Measurements from ENCODE around the gene CNTN4. TPM values are rescaled to one million over a fixed set of nuclear protein-coding genes. Genes with fewer than 3 reads are reported as not detected.
A peak's percentile ranks its signal among the peaks of the same experiment; 100 is the strongest.

Gene CNTN4
- total and polyA plus RNA-seq, 4 donors: 15.8 to 228 (median 41.2) TPM

DNA sequence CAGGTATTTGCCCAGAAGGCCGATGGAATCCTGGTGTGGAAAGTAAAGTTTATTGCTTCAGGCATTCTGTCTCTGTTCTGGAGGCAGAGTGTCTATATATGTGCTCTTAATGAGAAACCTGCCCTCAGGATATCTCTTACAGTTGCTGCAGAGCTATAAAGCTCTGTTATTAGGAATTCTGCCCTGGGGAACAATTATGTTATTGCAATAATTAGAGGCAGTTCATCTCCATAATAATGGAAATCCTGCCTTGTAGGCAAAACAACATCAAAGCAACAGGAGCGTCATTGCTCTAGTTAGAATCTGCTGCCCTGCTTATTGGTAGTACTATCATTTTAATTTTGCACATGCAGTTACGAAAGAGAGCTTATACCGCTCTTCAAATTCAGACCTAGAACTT lies 835.9 kb downstream of the CNTN4 start:
- Histone ChIP-seq H3K36me3 (ENCODE audit: control insufficient read depth in 1 of 2, insufficient read depth in 2 of 2, low read length in 1 of 2) (peaks cover 0 to 3% of the 10 kb centered on the region in 2 donors), H3K9me3 (ENCODE audit: control insufficient read depth, low read length) (no peaks in the 10 kb centered on the region), H3K27ac (ENCODE audit: low read depth in 1 of 2, low read length in 2 of 2) (no peak overlapping the region), H3K4me1 (ENCODE audit: control insufficient read depth in 1 of 2, insufficient read depth in 2 of 2, low read length in 2 of 2) (no peaks in the 10 kb centered on the region), H3K27me3 (ENCODE audit: control insufficient read depth in 1 of 2, insufficient read depth in 2 of 2, low read length in 1 of 2) (no peaks in the 10 kb centered on the region), H3K4me3 (ENCODE audit: low read length in 2 of 2) (no peak overlapping the region)
- DNase-seq: no peak
- intact Hi-C loops (cut with DNase I): loop anchor here in 1 of 2 donors (5.0 kb wide), 1 partner anchor 532 kb away; no protein-coding TSS in a partner anchor
- no peak for ATAC-seq (ENCODE audit: low FRiP score)
- WGBS, 2 donors: 86 to 96% methylated on average over 4 of the region's 4 CpGs

DNA sequence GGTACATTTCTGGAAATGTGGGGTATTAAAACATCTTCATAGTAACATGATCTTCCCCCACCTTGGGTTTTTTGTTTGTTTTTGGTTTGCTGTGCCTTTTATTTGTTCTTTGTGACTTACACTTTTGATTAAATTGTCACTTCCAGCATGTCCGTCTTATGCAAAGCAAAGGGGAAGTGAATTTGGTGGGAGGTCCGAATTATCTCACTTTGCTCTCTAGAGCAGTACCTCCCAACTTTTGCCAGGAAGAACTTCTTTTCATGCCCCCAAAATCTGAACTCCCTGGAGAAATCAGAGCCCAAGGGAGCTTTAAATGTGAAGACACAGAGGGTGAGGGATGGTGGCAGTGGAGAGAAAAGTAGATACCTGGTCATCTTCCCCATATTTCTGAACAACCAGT lies 838.4 kb downstream of the CNTN4 start:
- 85 to 90% methylated on average over 2 of the region's 2 CpGs for WGBS, 2 donors
- ATAC-seq (ENCODE audit: low FRiP score) (no peak), DNase-seq (no peak)
- Histone ChIP-seq H3K9me3 (ENCODE audit: control insufficient read depth, low read length) (no peaks in the 10 kb centered on the region), H3K4me3 (ENCODE audit: low read length in 2 of 2) (no peak overlapping the region), H3K27me3 (ENCODE audit: control insufficient read depth in 1 of 2, insufficient read depth in 2 of 2, low read length in 1 of 2) (no peaks in the 10 kb centered on the region), H3K36me3 (ENCODE audit: control insufficient read depth in 1 of 2, insufficient read depth in 2 of 2, low read length in 1 of 2) (no peaks in the 10 kb centered on the region), H3K27ac (ENCODE audit: low read depth in 1 of 2, low read length in 2 of 2) (no peak overlapping the region), H3K4me1 (ENCODE audit: control insufficient read depth in 1 of 2, insufficient read depth in 2 of 2, low read length in 2 of 2) (no peaks in the 10 kb centered on the region)
- intact Hi-C loops (cut with DNase I): no loop called here

DNA sequence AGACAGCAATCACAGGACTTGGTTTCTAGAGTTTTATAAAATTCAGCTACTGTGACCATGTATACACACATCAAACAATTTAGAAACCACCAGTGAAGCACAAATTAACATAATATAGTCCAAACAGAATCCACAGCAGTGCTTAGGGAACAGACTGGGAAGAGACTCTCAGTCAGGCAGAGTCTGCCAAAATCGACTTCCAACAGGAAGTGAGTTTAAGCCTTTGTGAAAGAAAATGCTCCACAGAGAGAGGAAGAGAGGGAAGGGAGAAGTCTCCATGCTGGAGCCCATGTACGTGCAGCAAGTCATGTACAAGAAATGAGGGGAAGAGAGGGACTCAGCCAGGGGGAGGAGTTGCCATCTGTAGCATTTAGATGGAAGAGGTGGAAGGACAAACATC lies 838.9 kb downstream of the CNTN4 start:
- ATAC-seq (ENCODE audit: low FRiP score) (peak; percentile 36), DNase-seq (no peak)
- Histone ChIP-seq H3K4me3 (ENCODE audit: low read length in 2 of 2) (no peak overlapping the region), H3K27me3 (ENCODE audit: control insufficient read depth in 1 of 2, insufficient read depth in 2 of 2, low read length in 1 of 2) (no peaks in the 10 kb centered on the region), H3K9me3 (ENCODE audit: control insufficient read depth, low read length) (no peaks in the 10 kb centered on the region), H3K36me3 (ENCODE audit: control insufficient read depth in 1 of 2, insufficient read depth in 2 of 2, low read length in 1 of 2) (no peaks in the 10 kb centered on the region), H3K27ac (ENCODE audit: low read depth in 1 of 2, low read length in 2 of 2) (no peak overlapping the region), H3K4me1 (ENCODE audit: control insufficient read depth in 1 of 2, insufficient read depth in 2 of 2, low read length in 2 of 2) (no peaks in the 10 kb centered on the region)
- intact Hi-C loops (cut with DNase I): no loop called here
- 24% methylated on average over 2 of the region's 2 CpGs for WGBS, 2 donors

DNA sequence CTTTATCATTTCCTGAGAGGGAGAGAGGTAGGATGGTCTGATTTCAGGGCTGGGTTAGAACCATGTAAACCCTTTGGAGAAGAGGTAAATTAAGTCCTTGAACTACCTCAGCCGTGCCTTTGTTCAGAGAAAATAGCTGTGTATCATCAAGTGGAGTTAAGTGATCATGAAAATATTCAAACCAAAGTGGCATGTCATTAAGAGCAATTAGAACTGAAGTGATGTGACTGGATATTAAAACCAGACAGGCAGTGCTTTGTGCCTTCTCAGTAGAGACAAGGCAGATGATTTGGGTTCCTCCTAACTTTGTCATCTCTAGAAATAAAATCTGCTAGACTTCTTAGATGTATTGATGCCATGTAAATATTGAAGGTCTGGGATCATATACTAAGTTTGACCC lies 840.0 kb downstream of the CNTN4 start:
- DNase-seq: no peak
- intact Hi-C loops (cut with DNase I): no loop called here

DNA sequence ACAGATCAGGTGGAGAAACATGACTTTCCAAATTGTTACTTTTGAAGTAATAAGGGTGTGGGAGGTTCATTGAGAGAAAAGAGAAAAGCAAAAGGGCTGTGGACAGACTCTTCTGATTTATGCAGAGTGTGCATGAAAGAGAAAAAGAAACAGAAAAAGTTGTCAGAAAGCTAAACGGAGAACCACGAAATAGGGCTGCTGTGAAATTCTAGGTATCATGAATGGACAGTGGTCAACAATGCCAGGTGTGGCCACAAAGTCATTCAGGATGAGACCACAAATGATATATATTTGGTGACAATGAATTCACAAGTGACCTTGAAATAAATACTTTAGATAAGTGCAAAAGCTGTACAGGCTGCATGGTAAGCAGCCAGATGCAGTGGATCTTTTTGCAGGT lies 841.4 kb downstream of the CNTN4 start:
- intact Hi-C loops (cut with DNase I): no loop called here
- 95 to 96% methylated on average over 2 of the region's 2 CpGs for WGBS, 2 donors

More for the DNA sequence above, 840.0 kb downstream of the CNTN4 start:
- no peak for ATAC-seq (ENCODE audit: low FRiP score)
- H3K4me1 ChIP-seq (ENCODE audit: control insufficient read depth in 1 of 2, insufficient read depth in 2 of 2, low read length in 2 of 2): no peaks in the 10 kb centered on the region
- no peaks in the 10 kb centered on the region for H3K9me3 ChIP-seq (ENCODE audit: control insufficient read depth, low read length)
- H3K4me3 ChIP-seq (ENCODE audit: low read length in 2 of 2): no peak overlapping the region
- 86 to 93% methylated on average over 1 of the region's 1 CpG for WGBS, 2 donors
- no peaks in the 10 kb centered on the region for H3K36me3 ChIP-seq (ENCODE audit: control insufficient read depth in 1 of 2, insufficient read depth in 2 of 2, low read length in 1 of 2)
- H3K27ac ChIP-seq (ENCODE audit: low read depth in 1 of 2, low read length in 2 of 2): no peak overlapping the region
- H3K27me3 ChIP-seq (ENCODE audit: control insufficient read depth in 1 of 2, insufficient read depth in 2 of 2, low read length in 1 of 2): no peaks in the 10 kb centered on the region

DNA sequence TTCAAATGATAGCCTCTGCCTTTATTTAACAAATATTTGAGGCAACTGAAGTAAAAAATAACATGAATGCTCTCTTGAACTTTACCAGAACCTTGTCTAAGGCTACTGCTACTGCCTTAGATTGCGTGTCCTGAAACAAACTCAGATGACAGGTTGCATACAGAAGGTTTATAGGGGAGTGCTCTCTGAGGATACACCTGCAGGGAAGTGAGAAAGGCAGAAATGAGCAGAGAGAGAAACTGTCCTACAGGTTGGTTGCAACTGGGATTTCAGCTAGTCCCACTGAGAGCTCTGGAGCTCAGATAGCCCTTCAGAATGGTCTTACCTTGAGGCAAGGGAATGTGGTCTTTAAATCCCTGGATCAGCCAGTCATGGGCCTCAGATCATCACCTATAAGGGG lies 846.0 kb downstream of the CNTN4 start:
- H3K9me3 ChIP-seq (ENCODE audit: control insufficient read depth, low read length): no peaks in the 10 kb centered on the region
- ATAC-seq (ENCODE audit: low FRiP score) (no peak), DNase-seq (no peak)
- H3K4me3 ChIP-seq (ENCODE audit: low read length in 2 of 2): no peak overlapping the region
- intact Hi-C loops (cut with DNase I): no loop called here
- no peak overlapping the region for H3K27ac ChIP-seq (ENCODE audit: low read depth in 1 of 2, low read length in 2 of 2)
- peaks cover 2 to 3% of the 10 kb centered on the region in 2 donors for H3K4me1 ChIP-seq (ENCODE audit: control insufficient read depth in 1 of 2, insufficient read depth in 2 of 2, low read length in 2 of 2)
- 90 to 97% methylated on average over 1 of the region's 1 CpG for WGBS, 2 donors
- H3K27me3 ChIP-seq (ENCODE audit: control insufficient read depth in 1 of 2, insufficient read depth in 2 of 2, low read length in 1 of 2): no peaks in the 10 kb centered on the region
- no peaks in the 10 kb centered on the region for H3K36me3 ChIP-seq (ENCODE audit: control insufficient read depth in 1 of 2, insufficient read depth in 2 of 2, low read length in 1 of 2)

More for the DNA sequence above, 841.4 kb downstream of the CNTN4 start:
- Histone ChIP-seq H3K4me3 (ENCODE audit: low read length in 2 of 2) (no peak overlapping the region), H3K27ac (ENCODE audit: low read depth in 1 of 2, low read length in 2 of 2) (no peak overlapping the region), H3K9me3 (ENCODE audit: control insufficient read depth, low read length) (no peaks in the 10 kb centered on the region), H3K4me1 (ENCODE audit: control insufficient read depth in 1 of 2, insufficient read depth in 2 of 2, low read length in 2 of 2) (no peaks in the 10 kb centered on the region), H3K27me3 (ENCODE audit: control insufficient read depth in 1 of 2, insufficient read depth in 2 of 2, low read length in 1 of 2) (no peaks in the 10 kb centered on the region), H3K36me3 (ENCODE audit: control insufficient read depth in 1 of 2, insufficient read depth in 2 of 2, low read length in 1 of 2) (no peaks in the 10 kb centered on the region)
- DNase-seq (no peak), ATAC-seq (ENCODE audit: low FRiP score) (no peak)

DNA sequence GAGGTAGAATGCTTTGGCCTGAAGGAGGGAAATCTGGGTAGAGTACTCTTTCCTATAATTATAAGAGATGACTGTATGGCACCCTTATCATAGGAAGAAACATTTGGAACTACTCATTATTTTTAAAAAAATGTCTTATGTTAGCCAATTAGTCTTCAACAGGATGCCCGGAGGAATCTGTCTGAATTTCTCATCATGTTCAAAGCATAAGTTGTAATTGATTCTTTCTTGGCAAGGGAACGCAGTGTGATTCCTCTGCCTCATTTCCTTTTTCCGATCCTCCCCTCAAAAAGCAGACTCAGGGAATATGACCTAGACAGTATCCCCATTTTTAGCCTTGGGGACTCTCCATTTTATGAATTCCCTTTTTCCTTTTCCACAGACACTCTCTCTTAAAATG lies 846.5 kb downstream of the CNTN4 start:
- Histone ChIP-seq H3K4me1 (ENCODE audit: control insufficient read depth in 1 of 2, insufficient read depth in 2 of 2, low read length in 2 of 2) (peaks cover 2 to 3% of the 10 kb centered on the region in 2 donors), H3K9me3 (ENCODE audit: control insufficient read depth, low read length) (no peaks in the 10 kb centered on the region), H3K27ac (ENCODE audit: low read depth in 1 of 2, low read length in 2 of 2) (no peak overlapping the region), H3K36me3 (ENCODE audit: control insufficient read depth in 1 of 2, insufficient read depth in 2 of 2, low read length in 1 of 2) (peaks cover 0 to 2% of the 10 kb centered on the region in 2 donors), H3K4me3 (ENCODE audit: low read length in 2 of 2) (no peak overlapping the region), H3K27me3 (ENCODE audit: control insufficient read depth in 1 of 2, insufficient read depth in 2 of 2, low read length in 1 of 2) (no peaks in the 10 kb centered on the region)
- intact Hi-C loops (cut with DNase I): no loop called here
- DNase-seq (no peak), ATAC-seq (ENCODE audit: low FRiP score) (no peak)
- WGBS, 2 donors: 86 to 87% methylated on average over 3 of the region's 3 CpGs

DNA sequence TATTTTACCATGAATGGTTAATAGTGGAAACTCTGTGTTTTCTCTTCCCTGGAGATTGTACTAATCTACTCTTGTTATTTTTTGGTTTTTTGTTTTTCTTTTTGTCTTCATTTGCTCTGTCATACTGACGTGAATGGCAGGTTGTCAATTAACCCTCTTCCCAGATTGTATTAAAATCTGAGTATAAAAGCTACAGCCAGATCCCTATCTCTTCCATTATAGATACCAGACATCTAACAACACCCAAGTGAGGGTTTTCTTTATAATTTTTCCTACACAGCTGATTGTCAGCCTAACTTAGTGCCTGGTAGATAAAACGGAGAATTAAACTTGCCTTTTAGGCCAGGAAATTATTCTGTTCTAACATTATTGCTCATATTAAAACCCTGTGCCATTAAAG lies 848.9 kb downstream of the CNTN4 start:
- no peaks in the 10 kb centered on the region for H3K9me3 ChIP-seq (ENCODE audit: control insufficient read depth, low read length)
- 63 to 72% methylated on average over 2 of the region's 2 CpGs for WGBS, 2 donors
- intact Hi-C loops (cut with DNase I): no loop called here
- no peak for ATAC-seq (ENCODE audit: low FRiP score)
- H3K27me3 ChIP-seq (ENCODE audit: control insufficient read depth in 1 of 2, insufficient read depth in 2 of 2, low read length in 1 of 2): no peaks in the 10 kb centered on the region
- H3K27ac ChIP-seq (ENCODE audit: low read depth in 1 of 2, low read length in 2 of 2): no peak overlapping the region
- peaks cover 0 to 3% of the 10 kb centered on the region in 2 donors for H3K36me3 ChIP-seq (ENCODE audit: control insufficient read depth in 1 of 2, insufficient read depth in 2 of 2, low read length in 1 of 2)
- DNase-seq: no peak
- H3K4me3 ChIP-seq (ENCODE audit: low read length in 2 of 2): no peak overlapping the region
- H3K4me1 ChIP-seq (ENCODE audit: control insufficient read depth in 1 of 2, insufficient read depth in 2 of 2, low read length in 2 of 2): peaks cover 2 to 3% of the 10 kb centered on the region in 2 donors

DNA sequence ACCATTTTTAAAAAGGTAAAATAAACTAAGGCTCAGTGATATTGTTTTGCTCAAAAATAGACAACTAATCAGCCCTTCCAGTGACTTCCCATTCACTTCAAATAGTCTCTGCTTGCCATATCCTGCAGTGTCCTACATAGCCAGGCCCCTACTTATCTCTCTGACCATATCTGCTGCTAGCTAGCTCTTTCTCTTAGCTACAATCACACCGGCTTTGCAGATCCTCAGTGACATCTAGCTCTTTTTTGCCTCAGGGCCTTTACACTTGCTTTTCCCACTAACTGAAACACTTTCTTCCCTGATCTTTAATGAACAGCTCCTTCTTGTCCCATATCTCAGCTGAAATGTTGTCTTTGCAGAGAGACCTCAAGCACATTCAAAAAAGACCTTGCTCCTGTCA lies 850.2 kb downstream of the CNTN4 start:
- WGBS, 2 donors: 86 to 96% methylated on average over 1 of the region's 1 CpG
- Histone ChIP-seq H3K4me3 (ENCODE audit: low read length in 2 of 2) (no peak overlapping the region), H3K27me3 (ENCODE audit: control insufficient read depth in 1 of 2, insufficient read depth in 2 of 2, low read length in 1 of 2) (no peaks in the 10 kb centered on the region), H3K36me3 (ENCODE audit: control insufficient read depth in 1 of 2, insufficient read depth in 2 of 2, low read length in 1 of 2) (peaks cover 0 to 3% of the 10 kb centered on the region in 2 donors), H3K4me1 (ENCODE audit: control insufficient read depth in 1 of 2, insufficient read depth in 2 of 2, low read length in 2 of 2) (peaks cover 2 to 3% of the 10 kb centered on the region in 2 donors), H3K9me3 (ENCODE audit: control insufficient read depth, low read length) (no peaks in the 10 kb centered on the region), H3K27ac (ENCODE audit: low read depth in 1 of 2, low read length in 2 of 2) (no peak overlapping the region)
- intact Hi-C loops (cut with DNase I): no loop called here
- no peak for ATAC-seq (ENCODE audit: low FRiP score)
- DNase-seq: no peak

Measured in aorta (tissue), 5 donors.